ENCODE results near the gene CDV3.

- no peak for TF ChIP-seq CTCF (conservative IDR thresholded peaks at IDR 0.05; ENCODE audit: low read depth, low read length)
- no peak for TF ChIP-seq EZH2 (IDR thresholded peaks at IDR 0.05; ENCODE audit: borderline replicate concordance, low read depth, low read length, poor library complexity, severe bottlenecking)
Observed at GRCh38 chr3:133627789-133628188, 54.3 kb downstream of the CDV3 start.

Measured in A673 (cell line).